ENCODE measurements around the gene TFDP2.
"Not testable (repeated sequence)": the region's sequence is repeated elsewhere in the genome, so short reads cannot be mapped to it uniquely, and the experiment has no call there.

TFDP2 gene

GRCh38 chr3:141915016-141915415 is 234.3 kb downstream of the TFDP2 start:
- no peak for DNase-seq

GRCh38 chr3:141914311-141914710 is 235.0 kb downstream of the TFDP2 start:
- no peak for DNase-seq

GRCh38 chr3:141913150-141913811 is 236.1 kb downstream of the TFDP2 start:
- DNase-seq: no peak

- not testable (repeated sequence) for DNase-seq
These were observed 239.4 kb downstream of the TFDP2 start for GRCh38 chr3:141909986-141910385.

- DNase-seq: no peak
These were observed 239.9 kb downstream of the TFDP2 start for GRCh38 chr3:141909408-141909807.

- no peak for DNase-seq
These were observed 244.2 kb downstream of the TFDP2 start for GRCh38 chr3:141905129-141905528.

GRCh38 chr3:141904203-141904602 is 245.1 kb downstream of the TFDP2 start:
- no peak for DNase-seq

GRCh38 chr3:141901914-141902313 is 247.4 kb downstream of the TFDP2 start:
- no peak for DNase-seq

GRCh38 chr3:141900343-141900742 is 249.0 kb downstream of the TFDP2 start:
- DNase-seq: no peak

GRCh38 chr3:141898908-141899307 is 250.4 kb downstream of the TFDP2 start:
- no peak for DNase-seq

GRCh38 chr3:141895731-141896130 is 253.6 kb downstream of the TFDP2 start:
- DNase-seq: no peak

GRCh38 chr3:141894524-141895176 is 254.7 kb downstream of the TFDP2 start:
- DNase-seq: no peak
